ENCODE results near the gene MLXIP. TPM values are rescaled to one million over a fixed set of nuclear protein-coding genes. Genes with fewer than 3 reads are reported as not detected.

MLXIP gene
- polyA plus RNA-seq, 1 donor from 2014 or later, result 9.2 TPM

DNA sequence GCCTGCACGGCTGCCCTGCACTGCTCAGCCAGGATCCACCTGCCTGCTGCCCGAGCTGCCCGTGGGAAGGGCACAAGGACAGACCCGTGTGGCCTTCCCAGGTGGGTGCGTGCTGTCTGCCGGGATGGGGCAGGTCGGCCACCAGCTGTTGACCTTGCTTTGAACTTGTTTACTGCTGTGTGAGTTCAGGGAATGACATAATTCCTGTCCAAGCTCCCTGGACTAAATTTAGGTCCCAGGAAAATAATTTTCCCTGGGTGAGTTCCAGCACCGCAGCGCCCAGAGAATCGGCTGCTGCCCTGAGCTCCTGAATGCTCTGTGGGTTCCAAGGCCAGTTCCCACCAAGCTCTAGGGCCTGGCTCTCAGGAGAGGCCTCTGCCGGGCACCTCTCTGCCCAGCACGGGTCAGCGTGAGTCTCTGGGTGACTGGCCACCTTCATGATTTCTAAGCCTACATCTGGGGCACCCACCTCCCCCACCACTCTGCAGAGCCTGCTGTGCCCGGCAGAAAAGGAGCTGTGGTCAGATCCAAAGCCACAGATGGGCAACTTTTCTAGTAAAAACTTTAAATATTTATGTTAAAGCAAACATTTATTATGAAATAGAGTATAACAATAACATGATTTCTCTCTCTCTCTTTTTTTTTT, 27.2 kb upstream of the MLXIP start:
- no peak overlapping the region for H3K9ac ChIP-seq (ENCODE audit: low read length)
- no peaks in the 10 kb centered on the region for H3K27me3 ChIP-seq (ENCODE audit: insufficient read depth, low read depth, low read length)
- no peak overlapping the region for H3K27ac ChIP-seq (ENCODE audit: low read length)
- H3K36me3 ChIP-seq (ENCODE audit: insufficient read depth, low read length), result no peaks in the 10 kb centered on the region
- TF ChIP-seq POLR2AphosphoS5 (IDR thresholded peaks at IDR 0.05) (no peak), EP300 (conservative IDR thresholded peaks at IDR 0.05; ENCODE audit: poor library complexity, severe bottlenecking) (no peak), RAD21 (conservative IDR thresholded peaks at IDR 0.05) (no peak), EZH2 (IDR thresholded peaks at IDR 0.05; ENCODE audit: borderline replicate concordance, insufficient read depth, low read length, poor library complexity, severe bottlenecking) (no peak), SMC3 (conservative IDR thresholded peaks at IDR 0.05; ENCODE audit: poor library complexity) (no peak), MXI1 (conservative IDR thresholded peaks at IDR 0.05; ENCODE audit: poor library complexity, severe bottlenecking) (no peak), TAF1 (IDR thresholded peaks at IDR 0.05; ENCODE audit: low read depth) (no peak)
- TF ChIP-seq, protein P1, sequence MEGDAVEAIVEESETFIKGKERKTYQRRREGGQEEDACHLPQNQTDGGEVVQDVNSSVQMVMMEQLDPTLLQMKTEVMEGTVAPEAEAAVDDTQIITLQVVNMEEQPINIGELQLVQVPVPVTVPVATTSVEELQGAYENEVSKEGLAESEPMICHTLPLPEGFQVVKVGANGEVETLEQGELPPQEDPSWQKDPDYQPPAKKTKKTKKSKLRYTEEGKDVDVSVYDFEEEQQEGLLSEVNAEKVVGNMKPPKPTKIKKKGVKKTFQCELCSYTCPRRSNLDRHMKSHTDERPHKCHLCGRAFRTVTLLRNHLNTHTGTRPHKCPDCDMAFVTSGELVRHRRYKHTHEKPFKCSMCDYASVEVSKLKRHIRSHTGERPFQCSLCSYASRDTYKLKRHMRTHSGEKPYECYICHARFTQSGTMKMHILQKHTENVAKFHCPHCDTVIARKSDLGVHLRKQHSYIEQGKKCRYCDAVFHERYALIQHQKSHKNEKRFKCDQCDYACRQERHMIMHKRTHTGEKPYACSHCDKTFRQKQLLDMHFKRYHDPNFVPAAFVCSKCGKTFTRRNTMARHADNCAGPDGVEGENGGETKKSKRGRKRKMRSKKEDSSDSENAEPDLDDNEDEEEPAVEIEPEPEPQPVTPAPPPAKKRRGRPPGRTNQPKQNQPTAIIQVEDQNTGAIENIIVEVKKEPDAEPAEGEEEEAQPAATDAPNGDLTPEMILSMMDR (IDR thresholded peaks at IDR 0.05; ENCODE audit: poor library complexity, severe bottlenecking), result no peak
- no peaks in the 10 kb centered on the region for H3K79me2 ChIP-seq (replicated peaks; ENCODE audit: insufficient read depth, low read length)
- no peaks in the 10 kb centered on the region for H3F3A ChIP-seq (ENCODE audit: insufficient read depth, low read length, poor library complexity, severe bottlenecking)
- no peaks in the 10 kb centered on the region for H4K20me1 ChIP-seq (ENCODE audit: insufficient read depth)
- H2AFZ ChIP-seq (ENCODE audit: low read depth, low read length), result no peak overlapping the region
- H3K4me2 ChIP-seq (ENCODE audit: low read length), result no peak overlapping the region
- no peaks in the 10 kb centered on the region for H3K9me3 ChIP-seq (ENCODE audit: low read length)
- H3K4me3 ChIP-seq (ENCODE audit: low read length), result no peak overlapping the region
- H3K9me2 ChIP-seq (ENCODE audit: insufficient read depth, low read length), result no peaks in the 10 kb centered on the region

DNA sequence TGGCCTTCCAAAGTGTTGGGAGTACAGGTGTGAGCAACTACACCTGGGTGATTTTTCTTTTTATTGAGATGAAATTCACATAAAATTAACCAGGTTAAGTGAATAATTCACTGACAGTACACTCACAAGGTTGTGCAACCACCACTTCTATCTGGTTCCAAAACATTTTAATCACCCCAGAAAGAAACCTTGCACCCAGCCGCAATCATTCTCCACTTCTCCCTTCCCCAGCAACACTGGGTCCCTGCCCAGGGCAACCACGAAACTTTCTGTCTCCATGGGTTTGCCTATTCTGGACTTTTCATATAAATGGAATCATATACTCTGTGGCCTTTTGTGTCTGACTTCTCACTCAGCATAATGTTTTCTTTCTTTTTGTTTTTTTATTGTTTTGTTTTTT, 26.3 kb upstream of the MLXIP start:
- Histone ChIP-seq H3K4me2 (ENCODE audit: low read length) (no peak overlapping the region), H3K36me3 (ENCODE audit: insufficient read depth, low read length) (no peaks in the 10 kb centered on the region), H3K9me2 (ENCODE audit: insufficient read depth, low read length) (no peaks in the 10 kb centered on the region), H3K4me3 (ENCODE audit: low read length) (no peak overlapping the region), H3K9me3 (ENCODE audit: low read length) (no peaks in the 10 kb centered on the region), H3F3A (ENCODE audit: insufficient read depth, low read length, poor library complexity, severe bottlenecking) (no peaks in the 10 kb centered on the region), H3K9ac (ENCODE audit: low read length) (no peak overlapping the region), H3K79me2 (replicated peaks; ENCODE audit: insufficient read depth, low read length) (no peaks in the 10 kb centered on the region), H2AFZ (ENCODE audit: low read depth, low read length) (no peak overlapping the region), H4K20me1 (ENCODE audit: insufficient read depth) (no peaks in the 10 kb centered on the region), H3K27me3 (ENCODE audit: insufficient read depth, low read depth, low read length) (no peaks in the 10 kb centered on the region), H3K27ac (ENCODE audit: low read length) (no peak overlapping the region)
- TF ChIP-seq RAD21 (conservative IDR thresholded peaks at IDR 0.05), result no peak
- no peak for TF ChIP-seq SMC3 (conservative IDR thresholded peaks at IDR 0.05; ENCODE audit: poor library complexity)
- no peak for TF ChIP-seq EP300 (conservative IDR thresholded peaks at IDR 0.05; ENCODE audit: poor library complexity, severe bottlenecking)
- no peak for TF ChIP-seq MXI1 (conservative IDR thresholded peaks at IDR 0.05; ENCODE audit: poor library complexity, severe bottlenecking)
- TF ChIP-seq TAF1 (IDR thresholded peaks at IDR 0.05; ENCODE audit: low read depth), result no peak
- TF ChIP-seq, protein P2, sequence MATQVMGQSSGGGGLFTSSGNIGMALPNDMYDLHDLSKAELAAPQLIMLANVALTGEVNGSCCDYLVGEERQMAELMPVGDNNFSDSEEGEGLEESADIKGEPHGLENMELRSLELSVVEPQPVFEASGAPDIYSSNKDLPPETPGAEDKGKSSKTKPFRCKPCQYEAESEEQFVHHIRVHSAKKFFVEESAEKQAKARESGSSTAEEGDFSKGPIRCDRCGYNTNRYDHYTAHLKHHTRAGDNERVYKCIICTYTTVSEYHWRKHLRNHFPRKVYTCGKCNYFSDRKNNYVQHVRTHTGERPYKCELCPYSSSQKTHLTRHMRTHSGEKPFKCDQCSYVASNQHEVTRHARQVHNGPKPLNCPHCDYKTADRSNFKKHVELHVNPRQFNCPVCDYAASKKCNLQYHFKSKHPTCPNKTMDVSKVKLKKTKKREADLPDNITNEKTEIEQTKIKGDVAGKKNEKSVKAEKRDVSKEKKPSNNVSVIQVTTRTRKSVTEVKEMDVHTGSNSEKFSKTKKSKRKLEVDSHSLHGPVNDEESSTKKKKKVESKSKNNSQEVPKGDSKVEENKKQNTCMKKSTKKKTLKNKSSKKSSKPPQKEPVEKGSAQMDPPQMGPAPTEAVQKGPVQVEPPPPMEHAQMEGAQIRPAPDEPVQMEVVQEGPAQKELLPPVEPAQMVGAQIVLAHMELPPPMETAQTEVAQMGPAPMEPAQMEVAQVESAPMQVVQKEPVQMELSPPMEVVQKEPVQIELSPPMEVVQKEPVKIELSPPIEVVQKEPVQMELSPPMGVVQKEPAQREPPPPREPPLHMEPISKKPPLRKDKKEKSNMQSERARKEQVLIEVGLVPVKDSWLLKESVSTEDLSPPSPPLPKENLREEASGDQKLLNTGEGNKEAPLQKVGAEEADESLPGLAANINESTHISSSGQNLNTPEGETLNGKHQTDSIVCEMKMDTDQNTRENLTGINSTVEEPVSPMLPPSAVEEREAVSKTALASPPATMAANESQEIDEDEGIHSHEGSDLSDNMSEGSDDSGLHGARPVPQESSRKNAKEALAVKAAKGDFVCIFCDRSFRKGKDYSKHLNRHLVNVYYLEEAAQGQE (IDR thresholded peaks at IDR 0.05; ENCODE audit: borderline replicate concordance), result no peak
- TF ChIP-seq, protein P1 (IDR thresholded peaks at IDR 0.05; ENCODE audit: poor library complexity, severe bottlenecking), result no peak
- no peak for TF ChIP-seq POLR2AphosphoS5 (IDR thresholded peaks at IDR 0.05)
- no peak for TF ChIP-seq EZH2 (IDR thresholded peaks at IDR 0.05; ENCODE audit: borderline replicate concordance, insufficient read depth, low read length, poor library complexity, severe bottlenecking)

Data from neural cell (in vitro differentiated cells).